RWPE1 (cell line): ENCODE data around the gene AFF1.

ENCODE experiments used
- CTCF ChIA-PET: fragments of 350-600 bp; sonication (Branson Sonifier 250); formaldehyde crosslinking; extraction: SDS; loops from one replicate; lab custom pipeline; 2021; lab: Yijun Ruan, JAX
- POLR2A ChIA-PET: fragments of 400-600 bp; formaldehyde crosslinking; extraction: SDS; loops from one replicate; lab custom pipeline; 2020; ENCODE audit warnings: antibody characterized with exemption; ENCODE audit not compliant: low non-redundant PET; lab: Yijun Ruan, JAX
- DNase-seq: peaks from one replicate; pipeline ENCODE4 v3.0.0; 2012; ENCODE audit warnings: low spot score
- H3K27ac ChIP-seq: fragments of 450-650 bp; 2 replicates; pipeline ENCODE4 v1.5.1; 2017
- TF ChIP-seq, protein P1 (sequence below): fragments of 450-650 bp; conservative IDR thresholded peaks from 2 replicates; pipeline ENCODE4 v1.5.1; 2017; ENCODE audit warnings: low read depth, mild to moderate bottlenecking

The AFF1 gene

DNA sequence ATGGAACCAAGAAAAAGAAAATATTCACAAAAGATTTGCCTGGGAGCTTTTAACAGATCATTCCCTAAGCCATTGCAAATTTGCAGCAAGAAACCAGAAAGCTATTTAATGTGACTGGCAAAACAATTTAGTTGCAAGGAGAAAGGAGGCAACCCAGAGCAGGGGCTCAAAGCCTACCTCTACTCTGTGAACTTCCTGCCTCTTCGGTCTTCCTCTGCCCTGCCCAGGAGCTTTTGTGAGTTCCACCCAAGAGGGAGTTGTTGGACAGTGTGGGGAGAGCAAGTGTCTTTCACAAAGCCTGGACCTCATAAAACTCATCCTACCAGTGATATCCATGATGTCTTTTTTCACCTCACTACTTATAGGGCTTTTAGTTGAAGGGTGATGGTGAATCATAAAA lies 107.4 kb downstream of the AFF1 start:
- DNase-seq: no peak
- no peak overlapping the region for H3K27ac ChIP-seq
- TF ChIP-seq, protein P1, sequence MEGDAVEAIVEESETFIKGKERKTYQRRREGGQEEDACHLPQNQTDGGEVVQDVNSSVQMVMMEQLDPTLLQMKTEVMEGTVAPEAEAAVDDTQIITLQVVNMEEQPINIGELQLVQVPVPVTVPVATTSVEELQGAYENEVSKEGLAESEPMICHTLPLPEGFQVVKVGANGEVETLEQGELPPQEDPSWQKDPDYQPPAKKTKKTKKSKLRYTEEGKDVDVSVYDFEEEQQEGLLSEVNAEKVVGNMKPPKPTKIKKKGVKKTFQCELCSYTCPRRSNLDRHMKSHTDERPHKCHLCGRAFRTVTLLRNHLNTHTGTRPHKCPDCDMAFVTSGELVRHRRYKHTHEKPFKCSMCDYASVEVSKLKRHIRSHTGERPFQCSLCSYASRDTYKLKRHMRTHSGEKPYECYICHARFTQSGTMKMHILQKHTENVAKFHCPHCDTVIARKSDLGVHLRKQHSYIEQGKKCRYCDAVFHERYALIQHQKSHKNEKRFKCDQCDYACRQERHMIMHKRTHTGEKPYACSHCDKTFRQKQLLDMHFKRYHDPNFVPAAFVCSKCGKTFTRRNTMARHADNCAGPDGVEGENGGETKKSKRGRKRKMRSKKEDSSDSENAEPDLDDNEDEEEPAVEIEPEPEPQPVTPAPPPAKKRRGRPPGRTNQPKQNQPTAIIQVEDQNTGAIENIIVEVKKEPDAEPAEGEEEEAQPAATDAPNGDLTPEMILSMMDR: no peak
- CTCF ChIA-PET: no interaction called here
- POLR2A ChIA-PET: no interaction called here

DNA sequence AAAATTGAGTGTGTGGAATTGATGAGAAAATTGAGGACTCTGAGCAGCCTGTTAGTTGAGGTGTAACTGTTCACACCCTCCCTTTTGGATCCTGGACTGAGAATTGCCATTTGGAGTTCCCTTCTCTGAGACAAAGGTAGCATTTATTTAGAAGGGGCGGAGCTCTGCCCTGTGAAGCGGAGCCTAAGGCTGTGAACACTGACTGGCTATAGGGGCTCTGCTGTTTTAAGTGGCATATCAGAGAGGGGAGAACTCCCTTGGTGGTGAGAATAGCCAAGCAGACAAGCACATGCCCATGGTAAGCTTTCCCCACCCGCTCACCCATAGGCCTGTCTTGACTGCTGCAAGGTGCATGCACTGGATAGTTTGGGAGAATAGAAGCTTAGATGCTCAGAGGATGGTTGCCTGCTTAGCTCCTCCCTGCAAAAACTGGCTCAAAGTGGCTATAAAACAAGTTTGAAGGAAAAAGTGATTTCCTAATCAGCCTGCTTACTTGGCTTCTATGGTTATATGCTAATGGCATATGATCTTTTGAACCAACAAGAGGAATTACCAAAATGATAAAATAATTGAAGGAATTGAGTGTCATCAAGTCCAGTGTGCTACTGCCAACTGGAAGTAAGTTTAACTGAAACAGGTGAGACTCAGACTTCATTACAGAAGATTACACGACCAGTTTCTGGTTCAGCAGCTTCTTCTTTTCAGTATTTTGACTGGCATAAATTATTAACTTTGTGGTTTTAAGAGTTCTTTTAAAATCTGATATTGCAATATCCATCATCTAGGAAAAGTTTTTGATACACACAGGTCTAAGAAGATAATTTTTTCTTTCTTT lies 108.4 kb downstream of the AFF1 start:
- ChIA-PET CTCF (interaction anchor here (0.7 kb wide), 1 partner anchor 37 kb away, joined by 3 read pairs; no protein-coding TSS in a partner anchor), POLR2A (no interaction called here)
- TF ChIP-seq, protein P1: no peak
- H3K27ac ChIP-seq: no peak overlapping the region
- DNase-seq: no peak

DNA sequence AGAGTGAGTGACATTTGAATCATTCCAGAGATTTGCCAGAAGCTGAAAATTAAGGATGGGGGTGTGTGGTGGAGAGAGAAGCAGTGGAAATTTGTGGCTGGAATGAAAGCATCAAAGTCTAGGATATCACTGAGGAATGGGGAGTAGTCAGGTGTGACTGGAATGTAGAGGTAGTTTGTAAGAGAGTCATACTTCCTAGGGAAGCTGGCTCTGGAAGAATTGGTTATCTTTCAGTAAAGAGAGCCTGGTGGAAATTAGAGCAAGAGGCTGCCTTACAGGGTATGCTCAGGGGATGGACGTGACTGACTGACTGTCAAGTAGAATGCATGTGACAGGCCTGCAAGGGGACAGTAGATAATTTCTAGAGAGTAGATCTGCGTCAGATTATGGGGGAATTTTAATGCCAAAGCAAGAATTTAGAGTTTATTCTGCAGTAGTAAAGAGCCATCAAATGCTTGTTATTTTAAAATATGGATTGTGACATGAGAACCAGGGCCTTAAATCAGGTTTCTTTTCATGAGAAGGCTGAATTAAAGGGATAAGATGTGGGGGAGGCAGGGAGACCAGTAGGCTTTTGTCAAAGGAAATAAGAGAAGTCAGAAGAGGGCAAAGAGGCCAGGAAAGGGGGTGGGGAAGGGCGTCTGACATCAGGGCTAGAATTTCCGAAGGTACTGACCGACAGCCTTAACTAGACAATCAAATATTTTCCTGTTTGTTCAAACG lies 109.9 kb downstream of the AFF1 start:
- TF ChIP-seq, protein P1: no peak
- H3K27ac ChIP-seq: no peak overlapping the region
- POLR2A ChIA-PET: no interaction called here
- no peak for DNase-seq
- CTCF ChIA-PET: no interaction called here

DNA sequence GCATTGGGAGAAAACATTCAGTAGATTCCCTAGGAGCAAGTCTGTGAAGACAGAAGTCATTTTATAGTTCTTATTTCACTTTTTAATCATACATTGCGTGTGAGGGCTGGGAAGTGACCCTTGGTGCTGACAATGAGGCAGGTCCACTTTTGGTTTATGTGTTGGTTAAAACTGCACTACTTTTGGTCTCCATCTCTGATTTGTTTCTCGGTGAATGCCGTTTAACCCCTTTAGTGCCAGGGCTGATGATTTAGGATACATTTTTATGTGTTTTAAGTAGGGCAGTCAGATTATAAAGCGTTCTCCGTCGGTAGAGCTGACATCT lies 110.4 kb downstream of the AFF1 start:
- CTCF ChIA-PET: no interaction called here
- POLR2A ChIA-PET: no interaction called here

DNA sequence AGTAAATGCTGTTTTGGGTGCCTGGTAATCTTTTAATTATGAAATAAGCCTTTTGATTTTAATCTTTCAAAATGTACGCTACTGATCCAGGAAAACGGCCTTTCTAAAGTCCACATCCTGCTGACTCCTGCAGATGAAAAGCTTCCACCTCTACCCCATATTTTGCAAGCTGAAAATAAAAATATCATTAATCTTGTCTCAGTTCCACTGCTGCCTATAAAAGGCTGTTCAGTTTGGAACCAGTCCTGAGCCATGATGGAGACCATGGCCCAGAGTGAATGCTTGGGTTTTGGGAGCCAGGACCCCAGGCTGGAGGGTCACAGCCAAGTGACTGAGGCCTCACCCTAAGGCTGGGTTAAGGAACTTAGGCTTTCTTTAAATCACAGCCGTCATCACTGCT lies 110.8 kb downstream of the AFF1 start:
- no peak for DNase-seq
- POLR2A ChIA-PET: no interaction called here
- H3K27ac ChIP-seq: no peak overlapping the region
- CTCF ChIA-PET: no interaction called here
- TF ChIP-seq, protein P1: no peak

More for the DNA sequence above, 110.4 kb downstream of the AFF1 start:
- H3K27ac ChIP-seq: no peak overlapping the region
- TF ChIP-seq, protein P1: no peak
- DNase-seq: no peak

DNA sequence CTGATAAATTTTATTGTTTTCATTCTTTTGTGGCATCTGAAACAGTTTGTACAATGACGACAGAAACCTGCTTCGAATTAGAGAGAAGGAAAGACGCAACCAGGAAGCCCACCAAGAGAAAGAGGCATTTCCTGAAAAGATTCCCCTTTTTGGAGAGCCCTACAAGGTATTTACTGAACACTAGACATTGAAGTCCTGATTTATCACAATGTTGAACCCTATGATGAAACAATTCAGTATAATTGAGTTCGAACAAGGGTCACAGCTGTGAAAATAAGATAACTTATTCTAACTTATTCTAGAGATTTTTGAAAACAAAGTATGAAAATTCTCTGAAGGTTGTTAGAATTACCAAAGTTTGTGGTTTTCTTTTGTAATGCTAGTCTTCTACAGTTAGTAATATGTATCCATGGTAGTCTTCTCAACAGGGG lies 111.3 kb downstream of the AFF1 start:
- TF ChIP-seq, protein P1: no peak
- no peak overlapping the region for H3K27ac ChIP-seq
- DNase-seq: no peak
- ChIA-PET POLR2A (no interaction called here), CTCF (no interaction called here)
